Astrocyte (in vitro differentiated cells and primary cell): ENCODE measurements around the gene FCN1. TPM values are rescaled to one million over a fixed set of nuclear protein-coding genes. Genes with fewer than 3 reads are reported as not detected.

Source experiments
- DNase-seq: peaks from one replicate; pipeline ENCODE4 v3.0.0-alpha.2; 2010; ENCODE audit warnings: low read depth
- FAIRE-seq: peaks from 2 replicates; lab custom pipeline; 2011; peaks lifted over from hg19 to GRCh38; lab: Jason Lieb, UNC
- H2AFZ ChIP-seq: 2 replicates; pipeline ENCODE4 v1.6.0; 2012; ENCODE audit warnings: low read depth, low read length, inconsistent platforms
- H3K27ac ChIP-seq: 2 replicates; pipeline ENCODE4 v1.5.1; 2011; ENCODE audit warnings: low read depth, low read length, inconsistent platforms
- H3K27me3 ChIP-seq: 2 replicates; pipeline ENCODE4 v1.6.0; 2011; ENCODE audit warnings: low read length, inconsistent platforms; ENCODE audit not compliant: insufficient read depth
- H3K36me3 ChIP-seq: 2 replicates; pipeline ENCODE4 v1.5.1; 2011; ENCODE audit warnings: low read length, inconsistent platforms; ENCODE audit not compliant: insufficient read depth
- H3K4me1 ChIP-seq: 2 replicates; pipeline ENCODE4 v1.5.1; 2011; ENCODE audit warnings: low read length, inconsistent platforms; ENCODE audit not compliant: insufficient read depth
- H3K4me2 ChIP-seq: 2 replicates; pipeline ENCODE4 v1.6.0; 2012; ENCODE audit warnings: low read length, inconsistent platforms
- H3K4me3 ChIP-seq: 2 replicates; pipeline ENCODE4 v1.5.1; 2011; ENCODE audit warnings: low read depth, mild to moderate bottlenecking, low read length, inconsistent platforms; ENCODE audit not compliant: insufficient read depth
- H3K79me2 ChIP-seq: 2 replicates; pipeline ENCODE4 v1.6.0; 2012; ENCODE audit warnings: mild to moderate bottlenecking, low read length, inconsistent platforms; ENCODE audit not compliant: insufficient read depth
- H3K9ac ChIP-seq: 2 replicates; pipeline ENCODE4 v1.6.0; 2012; ENCODE audit warnings: mild to moderate bottlenecking, low read length, inconsistent platforms
- H3K9me3 ChIP-seq: 2 replicates; pipeline ENCODE4 v1.5.1; 2012; ENCODE audit warnings: low read depth, mild to moderate bottlenecking, low read length, inconsistent platforms; ENCODE audit not compliant: insufficient read depth
- H4K20me1 ChIP-seq: 2 replicates; pipeline ENCODE4 v1.6.0; 2012; ENCODE audit warnings: low read length, inconsistent platforms; ENCODE audit not compliant: insufficient read depth
- H3K27ac Mint-ChIP-seq: one replicate; pipeline ENCODE4 v1.8.0; 2021; ENCODE audit warnings: mild to moderate bottlenecking, mixed read lengths; ENCODE audit not compliant: unreplicated experiment
- H3K27me3 Mint-ChIP-seq: one replicate; pipeline ENCODE4 v1.8.0; 2021; ENCODE audit warnings: low read depth, mixed read lengths; ENCODE audit not compliant: unreplicated experiment
- H3K36me3 Mint-ChIP-seq: one replicate; pipeline ENCODE4 v1.8.0; 2021; ENCODE audit warnings: low read depth, mixed read lengths; ENCODE audit not compliant: unreplicated experiment
- H3K4me1 Mint-ChIP-seq: one replicate; pipeline ENCODE4 v1.8.0; 2021; ENCODE audit warnings: low read depth, mixed read lengths; ENCODE audit not compliant: unreplicated experiment
- H3K4me3 Mint-ChIP-seq: one replicate; pipeline ENCODE4 v1.8.0; 2021; ENCODE audit warnings: mild to moderate bottlenecking, moderate library complexity, mixed read lengths; ENCODE audit not compliant: unreplicated experiment
- H3K9me3 Mint-ChIP-seq: one replicate; pipeline ENCODE4 v1.8.0; 2021; ENCODE audit warnings: mild to moderate bottlenecking, mixed read lengths; ENCODE audit not compliant: unreplicated experiment
- CTCF ChIP-seq: IDR thresholded peaks from 2 replicates; pipeline ENCODE4 v1.5.1; 2011; ENCODE audit warnings: low read depth, mild to moderate bottlenecking, inconsistent platforms, low read length, moderate library complexity; ENCODE audit not compliant: insufficient read depth
- EZH2 ChIP-seq: IDR thresholded peaks from 2 replicates; pipeline ENCODE4 v1.6.1; 2012; ENCODE audit warnings: mild to moderate bottlenecking, low read length, inconsistent platforms; ENCODE audit not compliant: insufficient read depth
- total RNA-seq: library from RNA; stranded (reverse); gene quantifications from 2 replicates; pipeline ENCODE4 v1.2.1, GENCODE V29; 2021

Gene FCN1
- total RNA-seq, 1 donor from 2014 or later: not detected

- no peak for FAIRE-seq
- no peaks in the 10 kb centered on the region for H3K79me2 ChIP-seq
- DNase-seq: no peak
- TF ChIP-seq CTCF: no peak
- TF ChIP-seq EZH2: no peak
- no peaks in the 10 kb centered on the region for H3K36me3 ChIP-seq
- no peaks in the 10 kb centered on the region for H3K9me3 ChIP-seq
- no peak overlapping the region for H3K9ac ChIP-seq
- Mint-ChIP-seq H3K27me3 (peaks cover 14% of the 10 kb centered on the region), H3K4me3 (no peak overlapping the region), H3K27ac (no peak overlapping the region), H3K4me1 (peaks cover under 1% of the 10 kb centered on the region), H3K36me3 (no peaks in the 10 kb centered on the region), H3K9me3 (peaks cover 9% of the 10 kb centered on the region)
- no peaks in the 10 kb centered on the region for H3K27me3 ChIP-seq
- no peak overlapping the region for H2AFZ ChIP-seq
- H3K4me1 ChIP-seq: no peaks in the 10 kb centered on the region
- H4K20me1 ChIP-seq: no peaks in the 10 kb centered on the region
- no peak overlapping the region for H3K27ac ChIP-seq
- H3K4me2 ChIP-seq: no peak overlapping the region
- no peak overlapping the region for H3K4me3 ChIP-seq
Observed at GRCh38 chr9:134962065-134962972, 44.6 kb upstream of the FCN1 start.

DNA sequence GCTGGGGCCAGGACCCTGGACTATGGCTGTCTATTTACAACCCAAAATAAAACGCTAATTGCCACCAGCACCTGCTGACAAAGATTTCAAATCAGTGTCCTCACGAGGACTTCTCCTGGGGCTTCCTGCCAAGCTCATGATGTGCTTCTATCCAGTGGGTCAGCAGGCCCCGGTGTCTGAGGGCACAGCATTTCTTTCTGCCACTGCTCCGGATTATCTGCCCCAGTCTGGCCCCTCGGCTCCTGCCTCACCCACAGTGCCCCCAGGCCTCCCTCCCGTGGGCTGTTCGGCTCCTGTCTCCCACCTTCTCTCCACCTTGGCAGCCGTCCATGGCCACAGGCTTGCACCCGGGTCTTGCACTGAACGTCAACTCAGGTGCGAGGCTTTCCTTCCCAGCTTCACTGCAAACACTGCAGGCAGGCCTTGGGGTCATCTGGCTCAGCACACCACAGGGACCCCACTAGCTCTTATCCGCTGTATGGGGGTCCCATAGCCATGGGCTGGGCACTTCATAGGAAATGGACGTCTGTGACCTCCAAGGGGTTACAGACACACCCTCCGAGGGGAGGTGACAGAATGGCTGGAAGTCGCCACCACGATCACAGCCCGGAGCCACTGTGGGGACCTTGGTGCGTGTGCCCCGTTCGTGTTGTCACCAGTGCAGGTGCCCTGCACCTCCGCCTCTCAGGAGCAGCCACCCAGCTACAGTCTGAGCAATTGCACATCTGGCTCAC, 43.8 kb upstream of the FCN1 start:
- Histone ChIP-seq H3K79me2 (no peaks in the 10 kb centered on the region), H3K27ac (no peak overlapping the region), H3K4me2 (no peak overlapping the region), H3K36me3 (no peaks in the 10 kb centered on the region), H4K20me1 (no peaks in the 10 kb centered on the region), H3K27me3 (no peaks in the 10 kb centered on the region), H3K4me1 (no peaks in the 10 kb centered on the region), H3K9me3 (no peaks in the 10 kb centered on the region), H3K9ac (no peak overlapping the region), H3K4me3 (no peak overlapping the region), H2AFZ (no peak overlapping the region)
- DNase-seq: no peak
- Mint-ChIP-seq H3K36me3 (no peaks in the 10 kb centered on the region), H3K27ac (no peak overlapping the region), H3K27me3 (peaks cover 14% of the 10 kb centered on the region), H3K9me3 (peaks cover 9% of the 10 kb centered on the region), H3K4me3 (no peak overlapping the region), H3K4me1 (no peaks in the 10 kb centered on the region)
- TF ChIP-seq EZH2: no peak
- no peak for TF ChIP-seq CTCF
- no peak for FAIRE-seq
